K562 (cell line): ENCODE data around the gene RPS6KL1. TPM values are rescaled to one million over a fixed set of nuclear protein-coding genes. Genes with fewer than 3 reads are reported as not detected.

ENCODE experiments used
- ATAC-seq: fragments of 200-7000 bp; cut with Tn5 transposase; 3 replicates; pipeline ENCODE4 v1.9.1; 2020; ENCODE audit warnings: moderate library complexity
- BruUV-seq: library from RNA; stranded (reverse); fragments of 400-500 nt; replicated peaks from 2 replicates; lab custom pipeline; 2021; lab: Mats Ljungman, UMichigan
- CTCF ChIA-PET: fragments of 300-600 bp; formaldehyde crosslinking; extraction: SDS; loops from one replicate; lab custom pipeline; 2021; ENCODE audit warnings: low intra/inter-chr PET ratio; lab: Yijun Ruan, JAX
- POLR2A ChIA-PET: fragments of 300-600, 350-650 bp; sonication (Branson Sonifier 250); formaldehyde crosslinking; extraction: SDS; loops from one replicate; lab custom pipeline; 2021; ENCODE audit warnings: antibody characterized with exemption, inconsistent platforms; lab: Yijun Ruan, JAX
- DNase-seq, 4 experiments: peaks; one replicate each; pipeline versions ENCODE4 v3.0.0 to v3.0.0-alpha.2; 2011 to 2018; ENCODE audit warnings: low spot score in 3 of 4, mixed read lengths in 3 of 4; ENCODE audit errors: extremely low read depth in 1 of 4
- FAIRE-seq: peaks from 2 replicates; lab custom pipeline; 2011; peaks lifted over from hg19 to GRCh38; lab: Jason Lieb, UNC
- H2AFZ ChIP-seq: 2 replicates; pipeline ENCODE4 v1.6.0; 2011; ENCODE audit warnings: low read depth, low read length, control low read depth, inconsistent platforms
- H3K27ac ChIP-seq: fragments of 200-600 bp; 3 replicates; pipeline ENCODE4 v1.8.0; 2011; ENCODE audit warnings: low read depth, mild to moderate bottlenecking, control low read depth, inconsistent platforms, low read length, moderate library complexity, mixed read lengths; ENCODE audit errors: extremely low read depth
- H3K27me3 ChIP-seq, 2 experiments: fragments of 300-600 bp in 1 of 2; 2 replicates in 1 of 2; 3 replicates in 1 of 2; pipeline versions ENCODE4 v1.6.0 to v1.8.0; 2011; ENCODE audit warnings: inconsistent platforms in 2 of 2, low read length in 2 of 2, mild to moderate bottlenecking in 1 of 2, mixed read lengths in 1 of 2, moderate library complexity in 1 of 2; ENCODE audit not compliant: control insufficient read depth in 2 of 2, insufficient read depth in 2 of 2
- H3K36me3 ChIP-seq: fragments of 300-600 bp; 3 replicates; pipeline ENCODE4 v1.8.0; 2011; ENCODE audit warnings: mild to moderate bottlenecking, low read length, inconsistent platforms; ENCODE audit not compliant: control insufficient read depth, insufficient read depth
- H3K4me1 ChIP-seq, 2 experiments: fragments of 200-600 bp in 1 of 2; replicated peaks in 1 of 2; 2 replicates in 1 of 2; 3 replicates in 1 of 2; pipeline versions ENCODE4 v1.5.1 to v1.8.0; 2011; ENCODE audit warnings: inconsistent platforms in 2 of 2, low read length in 2 of 2, mild to moderate bottlenecking in 1 of 2, mixed read lengths in 1 of 2, moderate library complexity in 1 of 2; ENCODE audit not compliant: control insufficient read depth in 2 of 2, insufficient read depth in 2 of 2
- H3K4me2 ChIP-seq: 2 replicates; pipeline ENCODE4 v1.6.1; 2011; ENCODE audit warnings: low read length, control low read depth, inconsistent platforms, mixed read lengths; ENCODE audit not compliant: insufficient read depth
- H3K4me3 ChIP-seq: fragments of 200-600 bp; sonication (generic), shearing (Covaris generic); 2 replicates; pipeline ENCODE4 v1.5.1; 2016; ENCODE audit warnings: control low read depth, inconsistent platforms
- H3K79me2 ChIP-seq: fragments of 200-600 bp; 3 replicates; pipeline ENCODE4 v1.8.0; 2011; ENCODE audit warnings: low read length, inconsistent platforms; ENCODE audit not compliant: control insufficient read depth, insufficient read depth
- H3K9ac ChIP-seq, 2 experiments: 2 replicates each; pipeline versions ENCODE4 v1.6.0 to v1.6.1; 2011; ENCODE audit warnings: low read depth in 2 of 2, low read length in 2 of 2, control low read depth in 1 of 2, inconsistent platforms in 1 of 2, mild to moderate bottlenecking in 1 of 2, mixed read lengths in 1 of 2; ENCODE audit not compliant: insufficient read depth in 1 of 2
- H3K9me1 ChIP-seq: one replicate; pipeline ENCODE4 v1.6.0; 2011; ENCODE audit warnings: inconsistent platforms, mild to moderate bottlenecking, low read length, moderate library complexity; ENCODE audit not compliant: control insufficient read depth, insufficient read depth
- H3K9me3 ChIP-seq: replicated peaks from 2 replicates; pipeline ENCODE4 v1.5.1; 2011; ENCODE audit warnings: low read depth, low read length, inconsistent platforms; ENCODE audit not compliant: control insufficient read depth, insufficient read depth
- H4K20me1 ChIP-seq: replicated peaks from 2 replicates; pipeline ENCODE4 v1.6.1; 2011; ENCODE audit warnings: low read length, inconsistent platforms, mixed read lengths; ENCODE audit not compliant: control insufficient read depth, insufficient read depth
- ETV5 ChIP-seq: sonication (generic); formaldehyde crosslinking; IDR thresholded peaks from 2 replicates; pipeline ENCODE4 v1.4.0; 2020; ENCODE audit warnings: low read depth, mild to moderate bottlenecking, missing genetic modification reagents
- HDAC8 ChIP-seq: fragments of 450-650 bp; IDR thresholded peaks from 2 replicates; pipeline ENCODE4 v1.6.1; 2016; ENCODE audit warnings: mild to moderate bottlenecking, missing genetic modification characterization, moderate library complexity, missing compliant biosample characterization
- HOXB6 ChIP-seq: fragments of 250-450 bp; sonication (Bioruptor Pico); IDR thresholded peaks from 2 replicates; pipeline ENCODE4 v1.5.1; 2022; ENCODE audit warnings: mild to moderate bottlenecking, borderline replicate concordance
- MTA2 ChIP-seq: fragments of 450-650 bp; IDR thresholded peaks from 2 replicates; pipeline ENCODE4 v1.6.1; 2016; ENCODE audit warnings: low read depth
- PYGO2 ChIP-seq: fragments of 450-650 bp; IDR thresholded peaks from 2 replicates; pipeline ENCODE4 v1.6.1; 2016; ENCODE audit warnings: mild to moderate bottlenecking, missing genetic modification characterization, moderate library complexity, missing compliant biosample characterization
- RBM15 ChIP-seq: fragments of 200-400 bp; formaldehyde crosslinking; IDR thresholded peaks from 2 replicates; pipeline ENCODE4 v1.6.1; 2018; ENCODE audit warnings: mild to moderate bottlenecking, low read length, moderate library complexity; ENCODE audit not compliant: insufficient read depth
- RBM17 ChIP-seq: fragments of 200-400 bp; formaldehyde crosslinking; IDR thresholded peaks from 2 replicates; pipeline ENCODE4 v1.6.1; 2017; ENCODE audit warnings: low read depth, mild to moderate bottlenecking, low read length, borderline replicate concordance
- RHOXF2B ChIP-seq: fragments of 250-450 bp; sonication (Bioruptor Pico); conservative IDR thresholded peaks from 2 replicates; pipeline ENCODE4 v1.5.1; 2021
- RNF219 ChIP-seq: fragments of 250-450 bp; sonication (Bioruptor Pico); IDR thresholded peaks from 2 replicates; pipeline ENCODE4 v1.5.0; 2022; ENCODE audit warnings: mild to moderate bottlenecking
- ZC3H8 ChIP-seq: fragments of 450-650 bp; IDR thresholded peaks from 2 replicates; pipeline ENCODE4 v1.6.1; 2017
- ZNF175 ChIP-seq: fragments of 200-800 bp; sonication (Bioruptor generic); IDR thresholded peaks from 2 replicates; pipeline ENCODE4 v1.6.1; 2016; ENCODE audit warnings: low read depth, mild to moderate bottlenecking, missing genetic modification characterization, missing compliant biosample characterization
- ZNF668 ChIP-seq: fragments of 250-450 bp; sonication (Bioruptor Pico); IDR thresholded peaks from 2 replicates; pipeline ENCODE4 v1.8.0; 2022; ENCODE audit warnings: mild to moderate bottlenecking, inconsistent platforms
- ZNF785 ChIP-seq: fragments of 250-450 bp; sonication (Bioruptor Pico); IDR thresholded peaks from 2 replicates; pipeline ENCODE4 v1.4.0; 2020; ENCODE audit warnings: mild to moderate bottlenecking
- whole genome bisulfite sequencing: fragments of 100-300 bp; shearing (Covaris generic); methylation state at CpG from one replicate; pipeline ENCODE4 v1.1.6; 2016; ENCODE audit warnings: low coverage, mixed read lengths; ENCODE audit not compliant: insufficient coverage; ENCODE audit errors: missing lambda C conversion rate; 5-methylcytosine and 5-hydroxymethylcytosine counted together
- in situ Hi-C: fragments of 300-500 bp; cut with MboI; formaldehyde crosslinking; loops from 4 replicates; pipeline ENCODE4 v1.15.0; 2018; ENCODE audit warnings: inconsistent platforms, mixed read lengths
- intact Hi-C: fragments of 100-400 bp; cut with micrococcal nuclease; formaldehyde crosslinking; loops from 2 replicates; pipeline ENCODE4 v1.14.2; 2022
- polyA plus RNA-seq, 8 experiments: library from polyadenylated mRNA; depleted of rRNA in 4 of 8; stranded (reverse) in 5 of 8; unstranded in 3 of 8; fragments of >200 nt; fragmentation: Nextera tagmentation in 2 of 8; fragmentation: Illumina TruSeq in 1 of 8; extraction: Ambion mirVana in 2 of 8; extraction: Trizol in 1 of 8; gene quantifications; 2 replicates each; pipeline versions ENCODE4 v1.2.1 to v1.2.3, GENCODE V29; 2011 to 2014; ENCODE audit warnings: inconsistent platforms in 1 of 8, missing spikeins in 1 of 8
- total RNA-seq, 7 experiments: library from RNA; depleted of rRNA in 6 of 7; stranded (reverse); fragments of >200 nt in 6 of 7; fragmentation: Illumina TruSeq in 2 of 7; extraction: Trizol in 2 of 7; gene quantifications; 2 replicates each; pipeline versions ENCODE4 v1.2.1 to v1.2.3, GENCODE V29; 2011 to 2021; ENCODE audit warnings: low replicate concordance in 1 of 7

The RPS6KL1 gene
- total and polyA plus RNA-seq, 9 of the 15 experiments (the other 6 are each of a cell fraction or from before 2014, with no cell fraction given): 0.91 to 15.5 (median 8.1) TPM

GRCh38 chr14:74954947-74955228, 31.8 kb upstream of the RPS6KL1 start:
- CTCF ChIA-PET: no interaction called here
- Histone ChIP-seq H3K27ac (no peak overlapping the region), H3K4me2 (peak overlapping the region; percentile 52; the same call in 1 of the 2 replicates), H3K4me1 (peaks cover 0 to 48% of the 10 kb centered on the region in 2 experiments; a peak in 3 of 5 replicates), H3K27me3 (no peaks in the 10 kb centered on the region), H2AFZ (peak overlapping the region; percentile 74; the same call in 1 of the 2 replicates), H3K9me1 (no peaks in the 10 kb centered on the region), H3K79me2 (no peaks in the 10 kb centered on the region), H3K9me3 (no peaks in the 10 kb centered on the region), H3K9ac (peak overlapping the region in 1 of 2 experiments; percentile 87; a peak in 2 of 4 replicates), H4K20me1 (no peaks in the 10 kb centered on the region), H3K36me3 (no peaks in the 10 kb centered on the region), H3K4me3 (peak overlapping the region; percentile 43)
- FAIRE-seq (no peak), ATAC-seq (no peak), DNase-seq (no peak)
- POLR2A ChIA-PET: interaction anchor here (0.7 to 1.3 kb wide), 2 partner anchors 10 to 477 kb away, joined by 3 to 8 read pairs; no protein-coding TSS in a partner anchor
- in situ Hi-C loops: no loop called here
- no TSS peak for BruUV-seq
- TF ChIP-seq ZNF668 (CRISPR knock-in tag): no peak
- no peak for TF ChIP-seq RBM15
- TF ChIP-seq ZC3H8: no peak
- TF ChIP-seq MTA2: no peak
- TF ChIP-seq ETV5 (CRISPR knock-in tag): no peak
- no peak for TF ChIP-seq ZNF175 (CRISPR knock-in tag)
- TF ChIP-seq HDAC8: no peak
- TF ChIP-seq RNF219 (CRISPR knock-in tag): no peak
- TF ChIP-seq PYGO2 (tag): no peak
- no peak for TF ChIP-seq RHOXF2B (CRISPR knock-in tag)
- TF ChIP-seq HOXB6 (CRISPR knock-in tag): no peak
- no peak for TF ChIP-seq RBM17
- TF ChIP-seq ZNF785 (CRISPR knock-in tag): no peak
- 6% methylated on average over 3 of the region's 3 CpGs for WGBS
- intact Hi-C loops: no loop called here
